Nephron progenitor cell (in vitro differentiated cells): ENCODE data around the gene BRPF3.

Source experiments
- DNase-seq: peaks from one replicate; pipeline ENCODE4 v3.0.0; 2021
- H3K27ac Mint-ChIP-seq: 2 replicates; pipeline ENCODE4 v1.8.0; 2021; ENCODE audit warnings: mild to moderate bottlenecking, moderate library complexity, mixed read lengths
- H3K27me3 Mint-ChIP-seq: 2 replicates; pipeline ENCODE4 v1.8.0; 2021; ENCODE audit warnings: mild to moderate bottlenecking, low read depth, mixed read lengths; ENCODE audit not compliant: poor library complexity
- H3K36me3 Mint-ChIP-seq: 2 replicates; pipeline ENCODE4 v1.8.0; 2021; ENCODE audit warnings: low read depth, mixed read lengths
- H3K4me1 Mint-ChIP-seq: 2 replicates; pipeline ENCODE4 v1.8.0; 2021; ENCODE audit warnings: mixed read lengths
- H3K4me3 Mint-ChIP-seq: 2 replicates; pipeline ENCODE4 v1.8.0; 2021; ENCODE audit warnings: mild to moderate bottlenecking, moderate library complexity, mixed read lengths
- H3K9me3 Mint-ChIP-seq: 2 replicates; pipeline ENCODE4 v1.8.0; 2021; ENCODE audit warnings: mild to moderate bottlenecking, moderate library complexity, mixed read lengths
- TF ChIP-seq, protein P1 (sequence below): fragments of 200-600 bp; sonication (generic); IDR thresholded peaks from 2 replicates; pipeline ENCODE4 v1.5.0; 2021; ENCODE audit warnings: antibody characterized with exemption

BRPF3 gene

DNA sequence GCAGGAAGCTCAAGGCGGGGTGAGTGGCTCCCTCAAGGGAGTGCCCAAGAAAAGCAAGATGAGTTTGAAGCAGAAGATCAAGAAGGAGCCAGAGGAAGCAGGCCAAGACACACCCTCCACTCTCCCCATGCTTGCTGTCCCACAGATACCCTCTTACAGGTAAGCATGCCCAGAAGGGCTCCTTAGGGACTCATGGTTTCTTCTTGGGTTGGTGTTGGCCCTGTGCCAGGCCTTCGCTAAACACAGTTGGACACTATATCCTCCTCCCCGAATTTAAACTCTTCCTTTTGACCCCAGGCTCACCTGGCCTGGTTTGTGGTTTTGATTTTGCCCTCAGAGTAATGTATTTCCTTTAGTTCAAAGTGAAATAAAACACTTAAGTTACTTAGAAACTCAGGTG, 5.1 kb downstream of the BRPF3 start:
- peaks cover 6% of the 10 kb centered on the region for H3K27me3 Mint-ChIP-seq
- DNase-seq = no peak
- H3K4me3 Mint-ChIP-seq = no peak overlapping the region
- H3K4me1 Mint-ChIP-seq = peaks cover 22% of the 10 kb centered on the region
- TF ChIP-seq, protein P1, sequence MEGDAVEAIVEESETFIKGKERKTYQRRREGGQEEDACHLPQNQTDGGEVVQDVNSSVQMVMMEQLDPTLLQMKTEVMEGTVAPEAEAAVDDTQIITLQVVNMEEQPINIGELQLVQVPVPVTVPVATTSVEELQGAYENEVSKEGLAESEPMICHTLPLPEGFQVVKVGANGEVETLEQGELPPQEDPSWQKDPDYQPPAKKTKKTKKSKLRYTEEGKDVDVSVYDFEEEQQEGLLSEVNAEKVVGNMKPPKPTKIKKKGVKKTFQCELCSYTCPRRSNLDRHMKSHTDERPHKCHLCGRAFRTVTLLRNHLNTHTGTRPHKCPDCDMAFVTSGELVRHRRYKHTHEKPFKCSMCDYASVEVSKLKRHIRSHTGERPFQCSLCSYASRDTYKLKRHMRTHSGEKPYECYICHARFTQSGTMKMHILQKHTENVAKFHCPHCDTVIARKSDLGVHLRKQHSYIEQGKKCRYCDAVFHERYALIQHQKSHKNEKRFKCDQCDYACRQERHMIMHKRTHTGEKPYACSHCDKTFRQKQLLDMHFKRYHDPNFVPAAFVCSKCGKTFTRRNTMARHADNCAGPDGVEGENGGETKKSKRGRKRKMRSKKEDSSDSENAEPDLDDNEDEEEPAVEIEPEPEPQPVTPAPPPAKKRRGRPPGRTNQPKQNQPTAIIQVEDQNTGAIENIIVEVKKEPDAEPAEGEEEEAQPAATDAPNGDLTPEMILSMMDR = no peak
- H3K27ac Mint-ChIP-seq = no peak overlapping the region
- peaks cover 4% of the 10 kb centered on the region for H3K9me3 Mint-ChIP-seq
- H3K36me3 Mint-ChIP-seq = peaks cover 83% of the 10 kb centered on the region

DNA sequence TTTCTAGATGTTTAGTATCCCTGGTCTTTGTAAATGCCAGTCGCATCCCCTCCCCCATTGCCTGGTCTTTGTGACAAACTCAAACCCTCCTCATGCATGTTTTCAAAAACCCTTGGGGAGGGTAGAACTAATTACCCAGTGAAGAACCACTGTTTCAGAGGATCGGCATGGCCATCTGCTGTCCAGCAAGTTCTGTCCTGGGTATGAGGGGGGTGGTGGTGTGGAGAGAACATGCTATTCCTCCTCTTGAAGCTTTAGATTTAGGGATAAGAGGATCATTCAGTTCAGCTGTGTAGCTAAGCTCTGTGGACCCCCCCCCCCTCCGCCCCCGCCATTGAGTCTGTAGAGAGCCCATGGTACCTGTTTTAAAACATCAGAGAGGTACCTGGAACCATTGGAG, 5.6 kb downstream of the BRPF3 start:
- no peak overlapping the region for H3K27ac Mint-ChIP-seq

DNA sequence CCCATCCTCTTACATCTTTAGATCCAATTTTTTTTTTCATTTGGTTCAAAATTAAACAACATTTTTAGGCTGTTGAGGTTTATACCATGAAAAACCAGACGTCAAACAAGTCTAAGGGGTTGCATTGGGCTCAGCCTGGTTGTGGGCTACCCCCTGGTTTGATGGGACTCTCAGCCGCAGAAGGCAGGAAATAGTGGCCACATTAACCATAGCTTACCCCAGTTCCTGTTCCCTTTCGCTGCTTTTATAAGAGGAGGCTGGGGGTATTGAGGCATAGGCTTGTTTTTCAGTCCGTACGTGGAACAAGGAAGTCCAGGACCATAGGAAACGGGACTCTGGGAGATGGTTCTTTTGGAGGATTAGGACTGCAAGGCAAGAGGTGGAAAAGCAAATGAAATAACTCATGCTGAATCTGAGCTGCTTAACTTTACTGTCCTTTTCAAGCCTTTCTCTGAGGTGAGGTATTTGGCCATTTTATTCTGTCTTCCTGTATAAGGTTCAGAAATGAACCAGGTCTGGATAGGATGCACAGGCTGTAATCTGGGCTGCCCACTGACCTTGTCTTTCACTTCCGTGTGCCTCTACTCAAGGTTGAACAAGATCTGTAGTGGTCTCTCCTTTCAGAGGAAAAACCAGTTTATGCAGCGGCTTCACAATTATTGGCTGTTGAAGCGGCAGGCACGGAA, 7.7 kb downstream of the BRPF3 start:
- Mint-ChIP-seq H3K36me3 (peaks cover 81% of the 10 kb centered on the region), H3K9me3 (no peaks in the 10 kb centered on the region), H3K4me1 (peaks cover 5% of the 10 kb centered on the region), H3K27me3 (peaks cover 3% of the 10 kb centered on the region), H3K4me3 (no peak overlapping the region), H3K27ac (no peak overlapping the region)
- TF ChIP-seq, protein P1 = no peak
- no peak for DNase-seq

More for the DNA sequence above, 5.6 kb downstream of the BRPF3 start:
- no peak for DNase-seq
- peaks cover 4% of the 10 kb centered on the region for H3K9me3 Mint-ChIP-seq
- TF ChIP-seq, protein P1 = no peak
- H3K4me1 Mint-ChIP-seq = peaks cover 22% of the 10 kb centered on the region
- H3K4me3 Mint-ChIP-seq = no peak overlapping the region
- H3K27me3 Mint-ChIP-seq = peaks cover 6% of the 10 kb centered on the region
- peaks cover 87% of the 10 kb centered on the region for H3K36me3 Mint-ChIP-seq

GRCh38 chr6:36207155-36207554, 10.6 kb downstream of the BRPF3 start:
- H3K27me3 Mint-ChIP-seq = no peaks in the 10 kb centered on the region
- H3K9me3 Mint-ChIP-seq = no peaks in the 10 kb centered on the region
- no peaks in the 10 kb centered on the region for H3K4me1 Mint-ChIP-seq
- no peak for DNase-seq
- no peak overlapping the region for H3K4me3 Mint-ChIP-seq
- H3K36me3 Mint-ChIP-seq = peaks cover 79% of the 10 kb centered on the region
- TF ChIP-seq, protein P1 = no peak
- peak overlapping the region; percentile 6 for H3K27ac Mint-ChIP-seq

DNA sequence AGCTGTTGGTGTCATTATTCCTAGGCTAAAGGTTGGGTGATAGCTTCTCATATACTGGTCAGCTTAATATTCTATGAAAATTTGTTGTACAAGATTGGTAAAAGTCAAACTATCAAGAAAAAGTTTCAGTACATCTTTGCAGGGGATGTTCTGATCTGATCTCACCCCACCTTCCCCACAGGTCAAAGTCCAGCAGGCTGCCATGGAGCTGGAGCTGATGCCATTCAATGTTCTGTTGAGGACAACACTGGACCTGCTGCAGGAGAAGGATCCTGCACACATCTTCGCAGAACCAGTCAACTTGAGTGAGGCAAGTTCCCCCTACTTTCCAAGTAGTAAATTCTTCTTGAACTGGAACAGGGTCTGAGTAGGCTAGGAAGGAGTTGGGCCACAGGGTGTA, 13.1 kb downstream of the BRPF3 start:
- TF ChIP-seq, protein P1 = no peak
- Mint-ChIP-seq H3K4me3 (no peak overlapping the region), H3K27ac (no peak overlapping the region), H3K36me3 (peaks cover 81% of the 10 kb centered on the region), H3K27me3 (no peaks in the 10 kb centered on the region), H3K4me1 (no peaks in the 10 kb centered on the region), H3K9me3 (no peaks in the 10 kb centered on the region)
- no peak for DNase-seq

GRCh38 chr6:36210182-36210581, 13.6 kb downstream of the BRPF3 start:
- Mint-ChIP-seq H3K36me3 (peaks cover 82% of the 10 kb centered on the region), H3K4me3 (no peak overlapping the region), H3K4me1 (no peaks in the 10 kb centered on the region), H3K27ac (no peak overlapping the region), H3K27me3 (no peaks in the 10 kb centered on the region), H3K9me3 (no peaks in the 10 kb centered on the region)
- DNase-seq = no peak
- TF ChIP-seq, protein P1 = no peak
